ENCODE data around the gene LRRC56. TPM values are rescaled to one million over a fixed set of nuclear protein-coding genes. Genes with fewer than 3 reads are reported as not detected.

The LRRC56 gene
- total and polyA plus RNA-seq, 2 experiments from 2014 or later = 0.73 to 0.87 TPM

DNA sequence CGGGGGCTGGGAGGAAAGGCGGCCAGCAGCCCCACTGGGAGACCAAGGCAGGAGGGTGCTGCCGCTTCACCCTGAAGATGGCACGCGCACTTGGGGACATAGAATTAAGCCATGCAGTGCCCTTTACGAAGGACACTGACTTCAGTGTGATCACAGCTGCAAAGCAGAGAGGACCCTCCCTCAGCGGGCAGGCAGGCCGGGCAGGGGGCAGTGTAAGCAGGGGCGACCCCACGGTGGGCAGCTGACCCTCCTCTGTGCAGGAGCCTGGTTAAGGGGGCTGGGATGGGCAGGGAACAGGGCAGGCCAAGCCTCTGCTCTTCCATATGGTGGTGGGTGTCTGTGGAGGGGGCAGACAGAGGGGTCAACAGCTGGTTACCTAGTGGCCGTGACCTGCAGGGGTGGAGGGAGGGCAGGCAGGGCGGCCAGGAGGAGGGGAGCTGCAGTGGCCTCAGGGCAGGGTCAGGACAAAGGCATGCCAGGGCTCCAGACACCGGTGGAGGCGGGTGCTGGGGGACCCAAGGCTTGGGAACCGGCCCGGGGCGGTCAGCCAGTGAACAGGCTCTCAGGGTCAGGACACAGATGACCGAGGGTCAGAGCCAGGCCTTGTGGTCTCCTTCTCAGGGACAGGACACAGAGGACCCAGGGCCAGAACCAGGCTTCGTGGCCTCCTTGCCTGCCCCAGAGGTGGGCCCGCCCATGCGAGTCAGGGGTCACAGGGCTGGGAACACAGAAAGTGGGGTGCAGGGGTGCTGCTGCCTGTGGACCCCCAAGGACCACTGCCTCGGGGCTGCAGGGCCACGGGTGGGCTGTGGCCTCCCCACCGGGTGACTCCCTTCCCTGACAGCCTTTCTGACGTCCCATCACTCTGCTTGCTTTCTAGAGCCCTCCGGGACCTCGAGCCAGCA lies 16.0 kb downstream of the LRRC56 start:
- Histone ChIP-seq H3K27ac (ENCODE audit: low read depth) (no peak overlapping the region), H3K4me1 (ENCODE audit: insufficient read depth) (peaks cover 5% of the 10 kb centered on the region; the same call in 1 of the 2 replicates), H3F3A (replicated peaks; ENCODE audit: low read depth) (0 out of 2 replicates have a peak, but pooled peaks cover 7% of the 10 kb centered on the region), H3K36me3 (ENCODE audit: insufficient read depth) (no peaks in the 10 kb centered on the region), H3K9me2 (ENCODE audit: insufficient read depth) (no peaks in the 10 kb centered on the region), H3K4me2 (no peak overlapping the region), H3K27me3 (ENCODE audit: insufficient read depth) (peaks cover 28% of the 10 kb centered on the region), H2AFZ (no peak overlapping the region), H3K79me2 (replicated peaks; ENCODE audit: insufficient read depth) (no peaks in the 10 kb centered on the region), H4K20me1 (replicated peaks; ENCODE audit: insufficient read depth) (no peaks in the 10 kb centered on the region), H3K4me3 (no peak overlapping the region)
- H3K4me3 Mint-ChIP-seq = no peak overlapping the region
- H3K27me3 Mint-ChIP-seq (ENCODE audit: insufficient read depth, low read depth, poor library complexity) = peaks cover 19% of the 10 kb centered on the region
- H3K36me3 Mint-ChIP-seq (ENCODE audit: low read depth) = no peaks in the 10 kb centered on the region
- peaks cover 2% of the 10 kb centered on the region; the same call in 1 of the 3 replicates for H3K9me3 Mint-ChIP-seq
- DNase-seq (ENCODE audit: low spot score) = no peak
- ATAC-seq = no peak
- TF ChIP-seq ETS1 (IDR thresholded peaks at IDR 0.05) = no peak
- TF ChIP-seq, protein P1, sequence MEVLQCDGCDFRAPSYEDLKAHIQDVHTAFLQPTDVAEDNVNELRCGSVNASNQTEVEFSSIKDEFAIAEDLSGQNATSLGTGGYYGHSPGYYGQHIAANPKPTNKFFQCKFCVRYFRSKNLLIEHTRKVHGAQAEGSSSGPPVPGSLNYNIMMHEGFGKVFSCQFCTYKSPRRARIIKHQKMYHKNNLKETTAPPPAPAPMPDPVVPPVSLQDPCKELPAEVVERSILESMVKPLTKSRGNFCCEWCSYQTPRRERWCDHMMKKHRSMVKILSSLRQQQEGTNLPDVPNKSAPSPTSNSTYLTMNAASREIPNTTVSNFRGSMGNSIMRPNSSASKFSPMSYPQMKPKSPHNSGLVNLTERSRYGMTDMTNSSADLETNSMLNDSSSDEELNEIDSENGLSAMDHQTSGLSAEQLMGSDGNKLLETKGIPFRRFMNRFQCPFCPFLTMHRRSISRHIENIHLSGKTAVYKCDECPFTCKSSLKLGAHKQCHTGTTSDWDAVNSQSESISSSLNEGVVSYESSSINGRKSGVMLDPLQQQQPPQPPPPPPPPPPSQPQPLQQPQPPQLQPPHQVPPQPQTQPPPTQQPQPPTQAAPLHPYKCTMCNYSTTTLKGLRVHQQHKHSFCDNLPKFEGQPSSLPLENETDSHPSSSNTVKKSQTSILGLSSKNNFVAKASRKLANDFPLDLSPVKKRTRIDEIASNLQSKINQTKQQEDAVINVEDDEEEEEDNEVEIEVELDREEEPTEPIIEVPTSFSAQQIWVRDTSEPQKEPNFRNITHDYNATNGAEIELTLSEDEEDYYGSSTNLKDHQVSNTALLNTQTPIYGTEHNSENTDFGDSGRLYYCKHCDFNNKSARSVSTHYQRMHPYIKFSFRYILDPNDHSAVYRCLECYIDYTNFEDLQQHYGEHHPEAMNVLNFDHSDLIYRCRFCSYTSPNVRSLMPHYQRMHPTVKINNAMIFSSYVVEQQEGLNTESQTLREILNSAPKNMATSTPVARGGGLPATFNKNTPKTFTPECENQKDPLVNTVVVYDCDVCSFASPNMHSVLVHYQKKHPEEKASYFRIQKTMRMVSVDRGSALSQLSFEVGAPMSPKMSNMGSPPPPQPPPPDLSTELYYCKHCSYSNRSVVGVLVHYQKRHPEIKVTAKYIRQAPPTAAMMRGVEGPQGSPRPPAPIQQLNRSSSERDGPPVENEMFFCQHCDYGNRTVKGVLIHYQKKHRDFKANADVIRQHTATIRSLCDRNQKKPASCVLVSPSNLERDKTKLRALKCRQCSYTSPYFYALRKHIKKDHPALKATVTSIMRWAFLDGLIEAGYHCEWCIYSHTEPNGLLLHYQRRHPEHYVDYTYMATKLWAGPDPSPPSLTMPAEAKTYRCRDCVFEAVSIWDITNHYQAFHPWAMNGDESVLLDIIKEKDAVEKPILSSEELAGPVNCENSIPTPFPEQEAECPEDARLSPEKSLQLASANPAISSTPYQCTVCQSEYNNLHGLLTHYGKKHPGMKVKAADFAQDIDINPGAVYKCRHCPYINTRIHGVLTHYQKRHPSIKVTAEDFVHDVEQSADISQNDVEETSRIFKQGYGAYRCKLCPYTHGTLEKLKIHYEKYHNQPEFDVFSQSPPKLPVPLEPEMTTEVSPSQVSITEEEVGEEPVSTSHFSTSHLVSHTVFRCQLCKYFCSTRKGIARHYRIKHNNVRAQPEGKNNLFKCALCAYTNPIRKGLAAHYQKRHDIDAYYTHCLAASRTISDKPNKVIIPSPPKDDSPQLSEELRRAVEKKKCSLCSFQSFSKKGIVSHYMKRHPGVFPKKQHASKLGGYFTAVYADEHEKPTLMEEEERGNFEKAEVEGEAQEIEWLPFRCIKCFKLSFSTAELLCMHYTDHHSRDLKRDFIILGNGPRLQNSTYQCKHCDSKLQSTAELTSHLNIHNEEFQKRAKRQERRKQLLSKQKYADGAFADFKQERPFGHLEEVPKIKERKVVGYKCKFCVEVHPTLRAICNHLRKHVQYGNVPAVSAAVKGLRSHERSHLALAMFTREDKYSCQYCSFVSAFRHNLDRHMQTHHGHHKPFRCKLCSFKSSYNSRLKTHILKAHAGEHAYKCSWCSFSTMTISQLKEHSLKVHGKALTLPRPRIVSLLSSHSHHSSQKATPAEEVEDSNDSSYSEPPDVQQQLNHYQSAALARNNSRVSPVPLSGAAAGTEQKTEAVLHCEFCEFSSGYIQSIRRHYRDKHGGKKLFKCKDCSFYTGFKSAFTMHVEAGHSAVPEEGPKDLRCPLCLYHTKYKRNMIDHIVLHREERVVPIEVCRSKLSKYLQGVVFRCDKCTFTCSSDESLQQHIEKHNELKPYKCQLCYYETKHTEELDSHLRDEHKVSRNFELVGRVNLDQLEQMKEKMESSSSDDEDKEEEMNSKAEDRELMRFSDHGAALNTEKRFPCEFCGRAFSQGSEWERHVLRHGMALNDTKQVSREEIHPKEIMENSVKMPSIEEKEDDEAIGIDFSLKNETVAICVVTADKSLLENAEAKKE (CRISPR knock-in tag; IDR thresholded peaks at IDR 0.05) = no peak
- TF ChIP-seq, protein P2, sequence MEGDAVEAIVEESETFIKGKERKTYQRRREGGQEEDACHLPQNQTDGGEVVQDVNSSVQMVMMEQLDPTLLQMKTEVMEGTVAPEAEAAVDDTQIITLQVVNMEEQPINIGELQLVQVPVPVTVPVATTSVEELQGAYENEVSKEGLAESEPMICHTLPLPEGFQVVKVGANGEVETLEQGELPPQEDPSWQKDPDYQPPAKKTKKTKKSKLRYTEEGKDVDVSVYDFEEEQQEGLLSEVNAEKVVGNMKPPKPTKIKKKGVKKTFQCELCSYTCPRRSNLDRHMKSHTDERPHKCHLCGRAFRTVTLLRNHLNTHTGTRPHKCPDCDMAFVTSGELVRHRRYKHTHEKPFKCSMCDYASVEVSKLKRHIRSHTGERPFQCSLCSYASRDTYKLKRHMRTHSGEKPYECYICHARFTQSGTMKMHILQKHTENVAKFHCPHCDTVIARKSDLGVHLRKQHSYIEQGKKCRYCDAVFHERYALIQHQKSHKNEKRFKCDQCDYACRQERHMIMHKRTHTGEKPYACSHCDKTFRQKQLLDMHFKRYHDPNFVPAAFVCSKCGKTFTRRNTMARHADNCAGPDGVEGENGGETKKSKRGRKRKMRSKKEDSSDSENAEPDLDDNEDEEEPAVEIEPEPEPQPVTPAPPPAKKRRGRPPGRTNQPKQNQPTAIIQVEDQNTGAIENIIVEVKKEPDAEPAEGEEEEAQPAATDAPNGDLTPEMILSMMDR (conservative IDR thresholded peaks at IDR 0.05; ENCODE audit: low read depth in 2 of 2) = no peak
- no peak for TF ChIP-seq POLR2AphosphoS5 (IDR thresholded peaks at IDR 0.05; ENCODE audit: low read depth)
- TF ChIP-seq EZH2phosphoT487 (IDR thresholded peaks at IDR 0.05; ENCODE audit: unreplicated experiment) = no peak
- TF ChIP-seq, protein P3, sequence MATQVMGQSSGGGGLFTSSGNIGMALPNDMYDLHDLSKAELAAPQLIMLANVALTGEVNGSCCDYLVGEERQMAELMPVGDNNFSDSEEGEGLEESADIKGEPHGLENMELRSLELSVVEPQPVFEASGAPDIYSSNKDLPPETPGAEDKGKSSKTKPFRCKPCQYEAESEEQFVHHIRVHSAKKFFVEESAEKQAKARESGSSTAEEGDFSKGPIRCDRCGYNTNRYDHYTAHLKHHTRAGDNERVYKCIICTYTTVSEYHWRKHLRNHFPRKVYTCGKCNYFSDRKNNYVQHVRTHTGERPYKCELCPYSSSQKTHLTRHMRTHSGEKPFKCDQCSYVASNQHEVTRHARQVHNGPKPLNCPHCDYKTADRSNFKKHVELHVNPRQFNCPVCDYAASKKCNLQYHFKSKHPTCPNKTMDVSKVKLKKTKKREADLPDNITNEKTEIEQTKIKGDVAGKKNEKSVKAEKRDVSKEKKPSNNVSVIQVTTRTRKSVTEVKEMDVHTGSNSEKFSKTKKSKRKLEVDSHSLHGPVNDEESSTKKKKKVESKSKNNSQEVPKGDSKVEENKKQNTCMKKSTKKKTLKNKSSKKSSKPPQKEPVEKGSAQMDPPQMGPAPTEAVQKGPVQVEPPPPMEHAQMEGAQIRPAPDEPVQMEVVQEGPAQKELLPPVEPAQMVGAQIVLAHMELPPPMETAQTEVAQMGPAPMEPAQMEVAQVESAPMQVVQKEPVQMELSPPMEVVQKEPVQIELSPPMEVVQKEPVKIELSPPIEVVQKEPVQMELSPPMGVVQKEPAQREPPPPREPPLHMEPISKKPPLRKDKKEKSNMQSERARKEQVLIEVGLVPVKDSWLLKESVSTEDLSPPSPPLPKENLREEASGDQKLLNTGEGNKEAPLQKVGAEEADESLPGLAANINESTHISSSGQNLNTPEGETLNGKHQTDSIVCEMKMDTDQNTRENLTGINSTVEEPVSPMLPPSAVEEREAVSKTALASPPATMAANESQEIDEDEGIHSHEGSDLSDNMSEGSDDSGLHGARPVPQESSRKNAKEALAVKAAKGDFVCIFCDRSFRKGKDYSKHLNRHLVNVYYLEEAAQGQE (IDR thresholded peaks at IDR 0.05; ENCODE audit: unreplicated experiment) = no peak
- no peak for TF ChIP-seq ZNF114 (CRISPR knock-in tag; IDR thresholded peaks at IDR 0.05)
- TF ChIP-seq STAT1 (IDR thresholded peaks at IDR 0.05; ENCODE audit: unreplicated experiment) = no peak
- no peak for TF ChIP-seq JUNB (IDR thresholded peaks at IDR 0.05; ENCODE audit: unreplicated experiment)
- no peak for TF ChIP-seq EZH2 (IDR thresholded peaks at IDR 0.05; ENCODE audit: low read depth, unreplicated experiment)
- TF ChIP-seq CREB1 (CRISPR knock-in tag; IDR thresholded peaks at IDR 0.05; ENCODE audit: low read depth) = no peak
- TF ChIP-seq ZNF331 (CRISPR knock-in tag; IDR thresholded peaks at IDR 0.05; ENCODE audit: low read depth) = no peak
- no peak for TF ChIP-seq NANOG (IDR thresholded peaks at IDR 0.05; ENCODE audit: borderline replicate concordance)
- H3K27ac Mint-ChIP-seq = no peak overlapping the region
- peaks cover 6% of the 10 kb centered on the region; the same call in 2 of the 3 replicates for H3K4me1 Mint-ChIP-seq

All from GM23338 (cell line).